A172 (cell line): ENCODE data around the gene TMEM184A. TPM values are rescaled to one million over a fixed set of nuclear protein-coding genes. Genes with fewer than 3 reads are reported as not detected.
"Not testable (repeated sequence)": the region's sequence is repeated elsewhere in the genome, so short reads cannot be mapped to it uniquely, and the experiment has no call there.

Experiments used
- DNase-seq: peaks from one replicate; pipeline ENCODE4 v3.0.0-alpha.2; 2015; ENCODE audit warnings: low spot score
- total RNA-seq: library from RNA; depleted of rRNA; stranded (reverse); fragments of >200 nt; shearing (Covaris generic); gene quantifications from 2 replicates; pipeline ENCODE4 v1.2.3, GENCODE V29; 2014

TMEM184A gene
- total RNA-seq, 1 experiment from 2014 or later: 2.7 TPM

- peak; percentile 57 for DNase-seq
Measured at GRCh38 chr7:1590476-1590875, 34.5 kb upstream of the TMEM184A start.

- DNase-seq: no peak
Measured at GRCh38 chr7:1588978-1589377, 33.0 kb upstream of the TMEM184A start.

- DNase-seq: no peak
Measured at GRCh38 chr7:1587738-1588137, 31.7 kb upstream of the TMEM184A start.

- no peak for DNase-seq
Measured at GRCh38 chr7:1586827-1587705, 31.1 kb upstream of the TMEM184A start.

GRCh38 chr7:1586126-1586826, 30.3 kb upstream of the TMEM184A start:
- no peak for DNase-seq

GRCh38 chr7:1585142-1585981, 29.4 kb upstream of the TMEM184A start:
- DNase-seq: no peak

- DNase-seq: no peak
Measured at GRCh38 chr7:1584700-1585099, 28.7 kb upstream of the TMEM184A start.

GRCh38 chr7:1583241-1583930, 27.4 kb upstream of the TMEM184A start:
- DNase-seq: not testable (repeated sequence)

GRCh38 chr7:1580422-1581030, 24.5 kb upstream of the TMEM184A start:
- DNase-seq: no peak

GRCh38 chr7:1579481-1580421, 23.7 kb upstream of the TMEM184A start:
- DNase-seq: peak; percentile 81

- no peak for DNase-seq
Measured at GRCh38 chr7:1578513-1578912, 22.5 kb upstream of the TMEM184A start.

GRCh38 chr7:1576521-1577253, 20.7 kb upstream of the TMEM184A start:
- DNase-seq: no peak

- no peak for DNase-seq
Measured at GRCh38 chr7:1575809-1576208, 19.8 kb upstream of the TMEM184A start.

- no peak for DNase-seq
Measured at GRCh38 chr7:1572111-1572822, 16.3 kb upstream of the TMEM184A start.

GRCh38 chr7:1569833-1570632, 14.0 kb upstream of the TMEM184A start, which contains the start of gene PSMG3:
Gene PSMG3, minus strand, starts transcription at chr7:1570032. Its CDS starts 693 bp downstream, at chr7:1569339.
- DNase-seq: peak; percentile 84

- DNase-seq: no peak
Measured at GRCh38 chr7:1569440-1569832, 13.4 kb upstream of the TMEM184A start.

- peak; percentile 81 for DNase-seq
Measured at GRCh38 chr7:1569016-1569415, 13.0 kb upstream of the TMEM184A start.
